ENCODE results near the gene SEMA5B. TPM values are rescaled to one million over a fixed set of nuclear protein-coding genes. Genes with fewer than 3 reads are reported as not detected.

The SEMA5B gene
- total and polyA plus RNA-seq, 2 experiments from 2014 or later, result 8.0 to 26.8 TPM

DNA sequence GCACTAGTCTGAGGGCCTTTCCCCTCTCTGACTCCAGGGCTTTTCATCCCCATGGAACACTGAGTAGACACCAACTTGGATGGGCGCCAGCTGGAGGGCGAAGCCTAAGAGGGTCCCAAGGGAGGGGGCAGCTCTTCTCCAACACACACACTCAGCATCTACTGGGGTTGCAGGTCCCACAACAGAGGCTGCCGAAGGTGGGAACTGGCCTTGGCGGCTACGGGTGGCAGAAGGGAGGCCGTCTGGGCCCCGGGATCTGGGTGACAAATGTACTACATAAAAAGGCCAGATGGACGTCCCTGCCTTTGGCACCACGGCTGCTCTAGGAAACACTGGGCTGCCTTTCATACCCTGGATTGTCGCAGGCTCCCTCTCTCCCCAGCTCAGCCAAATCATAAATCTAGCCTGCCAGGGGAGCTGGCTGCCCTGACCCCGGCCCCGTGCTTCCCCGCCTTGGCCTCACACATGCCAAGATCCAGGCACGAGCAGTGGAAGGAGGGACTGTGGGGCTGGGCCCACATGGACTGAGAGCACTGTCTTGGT is 31.5 kb downstream of the SEMA5B start:
- no peak overlapping the region for H3K4me3 ChIP-seq

More for the DNA sequence above, 31.5 kb downstream of the SEMA5B start:
- Mint-ChIP-seq H3K4me3 (no peak overlapping the region), H3K36me3 (ENCODE audit: low read depth) (no peaks in the 10 kb centered on the region; the same call in 2 of the 3 replicates), H3K9me3 (no peaks in the 10 kb centered on the region), H3K27me3 (ENCODE audit: insufficient read depth, low read depth, poor library complexity) (peaks cover 9% of the 10 kb centered on the region), H3K27ac (no peak overlapping the region; the same call in 1 of the 2 replicates), H3K4me1 (peaks cover 44% of the 10 kb centered on the region)
- H3K36me3 ChIP-seq (ENCODE audit: insufficient read depth), result no peaks in the 10 kb centered on the region
- no peak for DNase-seq (ENCODE audit: low spot score)
- H3K9me2 ChIP-seq (ENCODE audit: insufficient read depth), result 0 out of 2 replicates have a peak, but pooled peaks cover 7% of the 10 kb centered on the region
- H3K4me1 ChIP-seq (ENCODE audit: insufficient read depth), result peaks cover 13% of the 10 kb centered on the region
- ATAC-seq, result no peak
- TF ChIP-seq ZNF114 (CRISPR knock-in tag; IDR thresholded peaks at IDR 0.05), result no peak
- TF ChIP-seq, protein P1, sequence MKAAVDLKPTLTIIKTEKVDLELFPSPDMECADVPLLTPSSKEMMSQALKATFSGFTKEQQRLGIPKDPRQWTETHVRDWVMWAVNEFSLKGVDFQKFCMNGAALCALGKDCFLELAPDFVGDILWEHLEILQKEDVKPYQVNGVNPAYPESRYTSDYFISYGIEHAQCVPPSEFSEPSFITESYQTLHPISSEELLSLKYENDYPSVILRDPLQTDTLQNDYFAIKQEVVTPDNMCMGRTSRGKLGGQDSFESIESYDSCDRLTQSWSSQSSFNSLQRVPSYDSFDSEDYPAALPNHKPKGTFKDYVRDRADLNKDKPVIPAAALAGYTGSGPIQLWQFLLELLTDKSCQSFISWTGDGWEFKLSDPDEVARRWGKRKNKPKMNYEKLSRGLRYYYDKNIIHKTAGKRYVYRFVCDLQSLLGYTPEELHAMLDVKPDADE (IDR thresholded peaks at IDR 0.05), result no peak
- no peak for TF ChIP-seq EZH2phosphoT487 (IDR thresholded peaks at IDR 0.05; ENCODE audit: unreplicated experiment)
- TF ChIP-seq EZH2 (IDR thresholded peaks at IDR 0.05; ENCODE audit: low read depth, unreplicated experiment), result no peak
- TF ChIP-seq, protein P2, sequence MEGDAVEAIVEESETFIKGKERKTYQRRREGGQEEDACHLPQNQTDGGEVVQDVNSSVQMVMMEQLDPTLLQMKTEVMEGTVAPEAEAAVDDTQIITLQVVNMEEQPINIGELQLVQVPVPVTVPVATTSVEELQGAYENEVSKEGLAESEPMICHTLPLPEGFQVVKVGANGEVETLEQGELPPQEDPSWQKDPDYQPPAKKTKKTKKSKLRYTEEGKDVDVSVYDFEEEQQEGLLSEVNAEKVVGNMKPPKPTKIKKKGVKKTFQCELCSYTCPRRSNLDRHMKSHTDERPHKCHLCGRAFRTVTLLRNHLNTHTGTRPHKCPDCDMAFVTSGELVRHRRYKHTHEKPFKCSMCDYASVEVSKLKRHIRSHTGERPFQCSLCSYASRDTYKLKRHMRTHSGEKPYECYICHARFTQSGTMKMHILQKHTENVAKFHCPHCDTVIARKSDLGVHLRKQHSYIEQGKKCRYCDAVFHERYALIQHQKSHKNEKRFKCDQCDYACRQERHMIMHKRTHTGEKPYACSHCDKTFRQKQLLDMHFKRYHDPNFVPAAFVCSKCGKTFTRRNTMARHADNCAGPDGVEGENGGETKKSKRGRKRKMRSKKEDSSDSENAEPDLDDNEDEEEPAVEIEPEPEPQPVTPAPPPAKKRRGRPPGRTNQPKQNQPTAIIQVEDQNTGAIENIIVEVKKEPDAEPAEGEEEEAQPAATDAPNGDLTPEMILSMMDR (conservative IDR thresholded peaks at IDR 0.05; ENCODE audit: low read depth in 2 of 2), result no peak
- TF ChIP-seq ZNF331 (CRISPR knock-in tag; IDR thresholded peaks at IDR 0.05; ENCODE audit: low read depth), result no peak
- no peak for TF ChIP-seq STAT1 (IDR thresholded peaks at IDR 0.05; ENCODE audit: unreplicated experiment)
- no peak for TF ChIP-seq JUNB (IDR thresholded peaks at IDR 0.05; ENCODE audit: unreplicated experiment)
- TF ChIP-seq, protein P3, sequence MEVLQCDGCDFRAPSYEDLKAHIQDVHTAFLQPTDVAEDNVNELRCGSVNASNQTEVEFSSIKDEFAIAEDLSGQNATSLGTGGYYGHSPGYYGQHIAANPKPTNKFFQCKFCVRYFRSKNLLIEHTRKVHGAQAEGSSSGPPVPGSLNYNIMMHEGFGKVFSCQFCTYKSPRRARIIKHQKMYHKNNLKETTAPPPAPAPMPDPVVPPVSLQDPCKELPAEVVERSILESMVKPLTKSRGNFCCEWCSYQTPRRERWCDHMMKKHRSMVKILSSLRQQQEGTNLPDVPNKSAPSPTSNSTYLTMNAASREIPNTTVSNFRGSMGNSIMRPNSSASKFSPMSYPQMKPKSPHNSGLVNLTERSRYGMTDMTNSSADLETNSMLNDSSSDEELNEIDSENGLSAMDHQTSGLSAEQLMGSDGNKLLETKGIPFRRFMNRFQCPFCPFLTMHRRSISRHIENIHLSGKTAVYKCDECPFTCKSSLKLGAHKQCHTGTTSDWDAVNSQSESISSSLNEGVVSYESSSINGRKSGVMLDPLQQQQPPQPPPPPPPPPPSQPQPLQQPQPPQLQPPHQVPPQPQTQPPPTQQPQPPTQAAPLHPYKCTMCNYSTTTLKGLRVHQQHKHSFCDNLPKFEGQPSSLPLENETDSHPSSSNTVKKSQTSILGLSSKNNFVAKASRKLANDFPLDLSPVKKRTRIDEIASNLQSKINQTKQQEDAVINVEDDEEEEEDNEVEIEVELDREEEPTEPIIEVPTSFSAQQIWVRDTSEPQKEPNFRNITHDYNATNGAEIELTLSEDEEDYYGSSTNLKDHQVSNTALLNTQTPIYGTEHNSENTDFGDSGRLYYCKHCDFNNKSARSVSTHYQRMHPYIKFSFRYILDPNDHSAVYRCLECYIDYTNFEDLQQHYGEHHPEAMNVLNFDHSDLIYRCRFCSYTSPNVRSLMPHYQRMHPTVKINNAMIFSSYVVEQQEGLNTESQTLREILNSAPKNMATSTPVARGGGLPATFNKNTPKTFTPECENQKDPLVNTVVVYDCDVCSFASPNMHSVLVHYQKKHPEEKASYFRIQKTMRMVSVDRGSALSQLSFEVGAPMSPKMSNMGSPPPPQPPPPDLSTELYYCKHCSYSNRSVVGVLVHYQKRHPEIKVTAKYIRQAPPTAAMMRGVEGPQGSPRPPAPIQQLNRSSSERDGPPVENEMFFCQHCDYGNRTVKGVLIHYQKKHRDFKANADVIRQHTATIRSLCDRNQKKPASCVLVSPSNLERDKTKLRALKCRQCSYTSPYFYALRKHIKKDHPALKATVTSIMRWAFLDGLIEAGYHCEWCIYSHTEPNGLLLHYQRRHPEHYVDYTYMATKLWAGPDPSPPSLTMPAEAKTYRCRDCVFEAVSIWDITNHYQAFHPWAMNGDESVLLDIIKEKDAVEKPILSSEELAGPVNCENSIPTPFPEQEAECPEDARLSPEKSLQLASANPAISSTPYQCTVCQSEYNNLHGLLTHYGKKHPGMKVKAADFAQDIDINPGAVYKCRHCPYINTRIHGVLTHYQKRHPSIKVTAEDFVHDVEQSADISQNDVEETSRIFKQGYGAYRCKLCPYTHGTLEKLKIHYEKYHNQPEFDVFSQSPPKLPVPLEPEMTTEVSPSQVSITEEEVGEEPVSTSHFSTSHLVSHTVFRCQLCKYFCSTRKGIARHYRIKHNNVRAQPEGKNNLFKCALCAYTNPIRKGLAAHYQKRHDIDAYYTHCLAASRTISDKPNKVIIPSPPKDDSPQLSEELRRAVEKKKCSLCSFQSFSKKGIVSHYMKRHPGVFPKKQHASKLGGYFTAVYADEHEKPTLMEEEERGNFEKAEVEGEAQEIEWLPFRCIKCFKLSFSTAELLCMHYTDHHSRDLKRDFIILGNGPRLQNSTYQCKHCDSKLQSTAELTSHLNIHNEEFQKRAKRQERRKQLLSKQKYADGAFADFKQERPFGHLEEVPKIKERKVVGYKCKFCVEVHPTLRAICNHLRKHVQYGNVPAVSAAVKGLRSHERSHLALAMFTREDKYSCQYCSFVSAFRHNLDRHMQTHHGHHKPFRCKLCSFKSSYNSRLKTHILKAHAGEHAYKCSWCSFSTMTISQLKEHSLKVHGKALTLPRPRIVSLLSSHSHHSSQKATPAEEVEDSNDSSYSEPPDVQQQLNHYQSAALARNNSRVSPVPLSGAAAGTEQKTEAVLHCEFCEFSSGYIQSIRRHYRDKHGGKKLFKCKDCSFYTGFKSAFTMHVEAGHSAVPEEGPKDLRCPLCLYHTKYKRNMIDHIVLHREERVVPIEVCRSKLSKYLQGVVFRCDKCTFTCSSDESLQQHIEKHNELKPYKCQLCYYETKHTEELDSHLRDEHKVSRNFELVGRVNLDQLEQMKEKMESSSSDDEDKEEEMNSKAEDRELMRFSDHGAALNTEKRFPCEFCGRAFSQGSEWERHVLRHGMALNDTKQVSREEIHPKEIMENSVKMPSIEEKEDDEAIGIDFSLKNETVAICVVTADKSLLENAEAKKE (CRISPR knock-in tag; IDR thresholded peaks at IDR 0.05), result no peak
- TF ChIP-seq, protein P4, sequence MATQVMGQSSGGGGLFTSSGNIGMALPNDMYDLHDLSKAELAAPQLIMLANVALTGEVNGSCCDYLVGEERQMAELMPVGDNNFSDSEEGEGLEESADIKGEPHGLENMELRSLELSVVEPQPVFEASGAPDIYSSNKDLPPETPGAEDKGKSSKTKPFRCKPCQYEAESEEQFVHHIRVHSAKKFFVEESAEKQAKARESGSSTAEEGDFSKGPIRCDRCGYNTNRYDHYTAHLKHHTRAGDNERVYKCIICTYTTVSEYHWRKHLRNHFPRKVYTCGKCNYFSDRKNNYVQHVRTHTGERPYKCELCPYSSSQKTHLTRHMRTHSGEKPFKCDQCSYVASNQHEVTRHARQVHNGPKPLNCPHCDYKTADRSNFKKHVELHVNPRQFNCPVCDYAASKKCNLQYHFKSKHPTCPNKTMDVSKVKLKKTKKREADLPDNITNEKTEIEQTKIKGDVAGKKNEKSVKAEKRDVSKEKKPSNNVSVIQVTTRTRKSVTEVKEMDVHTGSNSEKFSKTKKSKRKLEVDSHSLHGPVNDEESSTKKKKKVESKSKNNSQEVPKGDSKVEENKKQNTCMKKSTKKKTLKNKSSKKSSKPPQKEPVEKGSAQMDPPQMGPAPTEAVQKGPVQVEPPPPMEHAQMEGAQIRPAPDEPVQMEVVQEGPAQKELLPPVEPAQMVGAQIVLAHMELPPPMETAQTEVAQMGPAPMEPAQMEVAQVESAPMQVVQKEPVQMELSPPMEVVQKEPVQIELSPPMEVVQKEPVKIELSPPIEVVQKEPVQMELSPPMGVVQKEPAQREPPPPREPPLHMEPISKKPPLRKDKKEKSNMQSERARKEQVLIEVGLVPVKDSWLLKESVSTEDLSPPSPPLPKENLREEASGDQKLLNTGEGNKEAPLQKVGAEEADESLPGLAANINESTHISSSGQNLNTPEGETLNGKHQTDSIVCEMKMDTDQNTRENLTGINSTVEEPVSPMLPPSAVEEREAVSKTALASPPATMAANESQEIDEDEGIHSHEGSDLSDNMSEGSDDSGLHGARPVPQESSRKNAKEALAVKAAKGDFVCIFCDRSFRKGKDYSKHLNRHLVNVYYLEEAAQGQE (IDR thresholded peaks at IDR 0.05; ENCODE audit: unreplicated experiment), result no peak
- TF ChIP-seq POLR2AphosphoS5 (IDR thresholded peaks at IDR 0.05; ENCODE audit: low read depth), result no peak
- TF ChIP-seq NANOG (IDR thresholded peaks at IDR 0.05; ENCODE audit: borderline replicate concordance), result no peak
- TF ChIP-seq CREB1 (CRISPR knock-in tag; IDR thresholded peaks at IDR 0.05; ENCODE audit: low read depth), result no peak
- H3K27me3 ChIP-seq (ENCODE audit: insufficient read depth), result no peaks in the 10 kb centered on the region
- H2AFZ ChIP-seq, result no peak overlapping the region
- no peak overlapping the region for H3K4me2 ChIP-seq
- H4K20me1 ChIP-seq (replicated peaks; ENCODE audit: insufficient read depth), result no peaks in the 10 kb centered on the region
- H3K79me2 ChIP-seq (replicated peaks; ENCODE audit: insufficient read depth), result no peaks in the 10 kb centered on the region
- H3K27ac ChIP-seq (ENCODE audit: low read depth), result no peak overlapping the region
- no peaks in the 10 kb centered on the region for H3F3A ChIP-seq (replicated peaks; ENCODE audit: low read depth)
